ENCODE results near the gene NKPD1. TPM values are rescaled to one million over a fixed set of nuclear protein-coding genes. Genes with fewer than 3 reads are reported as not detected.

NKPD1 gene
- total RNA-seq, 4 donors from 2014 or later: 0.16 to 0.39 TPM; not detected in 2

GRCh38 chr19:45125360-45125759, 35.4 kb downstream of the NKPD1 start:
- 94% methylated on average over 5 of the region's 9 CpGs; no CpG with 5 or more reads in 1 of the 2 donors for WGBS, 2 donors (ENCODE audit: low coverage in 1 of 2)
- H3K9me3 ChIP-seq: no peaks in the 10 kb centered on the region
- no peak for ATAC-seq
- H3K4me3 ChIP-seq: no peak overlapping the region
- H3K4me1 ChIP-seq: no peaks in the 10 kb centered on the region
- H3K27me3 ChIP-seq: no peaks in the 10 kb centered on the region
- TF ChIP-seq POLR2A (IDR thresholded peaks at IDR 0.05): no peak
- no peak for TF ChIP-seq POLR2AphosphoS5 (IDR thresholded peaks at IDR 0.05)
- TF ChIP-seq, protein P1, sequence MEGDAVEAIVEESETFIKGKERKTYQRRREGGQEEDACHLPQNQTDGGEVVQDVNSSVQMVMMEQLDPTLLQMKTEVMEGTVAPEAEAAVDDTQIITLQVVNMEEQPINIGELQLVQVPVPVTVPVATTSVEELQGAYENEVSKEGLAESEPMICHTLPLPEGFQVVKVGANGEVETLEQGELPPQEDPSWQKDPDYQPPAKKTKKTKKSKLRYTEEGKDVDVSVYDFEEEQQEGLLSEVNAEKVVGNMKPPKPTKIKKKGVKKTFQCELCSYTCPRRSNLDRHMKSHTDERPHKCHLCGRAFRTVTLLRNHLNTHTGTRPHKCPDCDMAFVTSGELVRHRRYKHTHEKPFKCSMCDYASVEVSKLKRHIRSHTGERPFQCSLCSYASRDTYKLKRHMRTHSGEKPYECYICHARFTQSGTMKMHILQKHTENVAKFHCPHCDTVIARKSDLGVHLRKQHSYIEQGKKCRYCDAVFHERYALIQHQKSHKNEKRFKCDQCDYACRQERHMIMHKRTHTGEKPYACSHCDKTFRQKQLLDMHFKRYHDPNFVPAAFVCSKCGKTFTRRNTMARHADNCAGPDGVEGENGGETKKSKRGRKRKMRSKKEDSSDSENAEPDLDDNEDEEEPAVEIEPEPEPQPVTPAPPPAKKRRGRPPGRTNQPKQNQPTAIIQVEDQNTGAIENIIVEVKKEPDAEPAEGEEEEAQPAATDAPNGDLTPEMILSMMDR (IDR thresholded peaks at IDR 0.05): no peak
- no peak for TF ChIP-seq EP300 (IDR thresholded peaks at IDR 0.05)
- H3K36me3 ChIP-seq: peaks cover 0 to 5% of the 10 kb centered on the region in 2 donors
- H3K27ac ChIP-seq: no peak overlapping the region

GRCh38 chr19:45124021-45124420, 36.8 kb downstream of the NKPD1 start:
- no peak for ATAC-seq
- H3K4me3 ChIP-seq: no peak overlapping the region
- 78% methylated on average over 4 of the region's 6 CpGs; no CpG with 5 or more reads in 1 of the 2 donors for WGBS, 2 donors (ENCODE audit: low coverage in 1 of 2)

GRCh38 chr19:45123440-45123850, 37.3 kb downstream of the NKPD1 start:
- peaks cover 0 to 3% (median 0%) of the 10 kb centered on the region in 3 donors for H3K4me1 ChIP-seq
- no peak for ATAC-seq
- no peak overlapping the region for H3K27ac ChIP-seq
- peaks cover 0 to 5% of the 10 kb centered on the region in 2 donors for H3K36me3 ChIP-seq
- TF ChIP-seq, protein P1 (IDR thresholded peaks at IDR 0.05): no peak
- TF ChIP-seq POLR2AphosphoS5 (IDR thresholded peaks at IDR 0.05) (no peak), EP300 (IDR thresholded peaks at IDR 0.05) (no peak), POLR2A (IDR thresholded peaks at IDR 0.05) (no peak)
- WGBS, 2 donors (ENCODE audit: low coverage in 1 of 2): 41 to 73% methylated on average over 3 to 4 of the region's 9 CpGs
- no peaks in the 10 kb centered on the region for H3K27me3 ChIP-seq
- H3K4me3 ChIP-seq: no peak overlapping the region
- no peaks in the 10 kb centered on the region for H3K9me3 ChIP-seq

More at GRCh38 chr19:45124021-45124420, 36.8 kb downstream of the NKPD1 start:
- Histone ChIP-seq H3K9me3 (no peaks in the 10 kb centered on the region), H3K36me3 (peaks cover 0 to 5% of the 10 kb centered on the region in 2 donors), H3K27me3 (no peaks in the 10 kb centered on the region), H3K27ac (no peak overlapping the region), H3K4me1 (no peaks in the 10 kb centered on the region)
- TF ChIP-seq POLR2A (IDR thresholded peaks at IDR 0.05) (no peak), POLR2AphosphoS5 (IDR thresholded peaks at IDR 0.05) (no peak), EP300 (IDR thresholded peaks at IDR 0.05) (no peak)
- TF ChIP-seq, protein P1 (IDR thresholded peaks at IDR 0.05): no peak

- no peak overlapping the region for H3K4me3 ChIP-seq
- no peak overlapping the region for H3K27ac ChIP-seq
- whole genome bisulfite sequencing, 2 donors (ENCODE audit: low coverage in 1 of 2): 67 to 89% methylated on average over 3 to 4 of the region's 6 CpGs
- TF ChIP-seq, protein P1 (IDR thresholded peaks at IDR 0.05): no peak
- no peak for TF ChIP-seq POLR2A (IDR thresholded peaks at IDR 0.05)
- no peak for TF ChIP-seq EP300 (IDR thresholded peaks at IDR 0.05)
- TF ChIP-seq POLR2AphosphoS5 (IDR thresholded peaks at IDR 0.05): no peak
- no peak for ATAC-seq
- peaks cover 0 to 5% of the 10 kb centered on the region in 2 donors for H3K36me3 ChIP-seq
- H3K27me3 ChIP-seq: no peaks in the 10 kb centered on the region
- H3K9me3 ChIP-seq: no peaks in the 10 kb centered on the region
- H3K4me1 ChIP-seq: peaks cover 0 to 9% (median 0%) of the 10 kb centered on the region in 3 donors
These were observed 38.0 kb downstream of the NKPD1 start for GRCh38 chr19:45122832-45123231.

DNA sequence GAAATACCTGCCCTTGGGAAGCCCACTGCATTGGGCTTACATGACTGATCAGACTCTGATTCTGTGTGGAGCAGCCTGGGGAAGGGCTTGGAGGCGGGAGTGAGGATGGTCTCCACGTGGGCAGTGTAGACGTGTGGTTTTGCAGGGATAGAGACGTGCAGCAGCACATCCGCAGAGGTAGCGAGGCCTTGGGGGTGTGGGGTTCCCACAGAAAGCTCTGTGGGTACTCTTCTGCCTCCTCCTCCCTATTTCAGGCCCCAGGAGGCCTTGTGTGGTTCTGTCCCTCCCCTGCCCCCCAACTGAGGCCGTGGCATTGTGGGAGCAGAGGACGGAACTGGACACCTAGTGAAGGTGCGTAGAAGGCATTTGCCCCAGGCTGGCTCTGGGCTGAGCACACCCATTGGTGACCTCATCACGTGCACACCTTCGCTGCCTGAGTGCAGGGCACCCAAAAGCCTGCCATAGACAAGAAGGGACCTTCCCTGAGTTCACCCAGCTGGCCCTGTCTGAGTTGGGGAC, 38.9 kb downstream of the NKPD1 start:
- 80% methylated on average over 1 of the region's 11 CpGs; no CpG with 5 or more reads in 1 of the 2 donors for WGBS, 2 donors (ENCODE audit: low coverage in 1 of 2)
- Histone ChIP-seq H3K4me1 (peaks cover 0 to 17% (median 4%) of the 10 kb centered on the region in 3 donors), H3K27ac (no peak overlapping the region), H3K4me3 (no peak overlapping the region), H3K36me3 (peaks cover 0 to 5% of the 10 kb centered on the region in 2 donors), H3K9me3 (no peaks in the 10 kb centered on the region), H3K27me3 (no peaks in the 10 kb centered on the region)
- ATAC-seq: no peak
- TF ChIP-seq, protein P1 (IDR thresholded peaks at IDR 0.05): no peak
- TF ChIP-seq POLR2AphosphoS5 (IDR thresholded peaks at IDR 0.05): no peak
- TF ChIP-seq EP300 (IDR thresholded peaks at IDR 0.05): no peak
- no peak for TF ChIP-seq POLR2A (IDR thresholded peaks at IDR 0.05)
